ENCODE measurements around the gene CNN3.

The CNN3 gene

DNA sequence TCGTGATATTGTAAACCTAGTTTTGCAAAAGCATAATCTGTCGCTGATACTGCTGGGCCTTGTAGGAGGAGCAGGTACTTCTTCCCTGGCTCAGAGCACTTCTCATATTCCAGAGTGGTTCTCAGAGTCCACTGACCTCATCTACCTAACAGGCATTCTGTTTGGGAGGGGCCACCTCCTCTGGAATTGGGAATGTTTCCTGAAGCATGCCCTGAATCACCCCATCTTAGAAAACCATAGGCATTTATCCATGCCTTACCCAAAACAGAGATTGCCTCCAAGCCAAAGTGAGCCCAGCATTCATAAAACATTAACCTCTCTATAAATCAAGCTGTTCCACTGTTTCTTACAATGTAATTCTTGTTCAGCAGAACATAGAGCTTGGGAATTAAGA is 71.6 kb downstream of the CNN3 start:
- H3K4me1 ChIP-seq (ENCODE audit: control insufficient read depth, insufficient read depth, low read length, unreplicated experiment): peaks cover 12% of the 10 kb centered on the region

DNA sequence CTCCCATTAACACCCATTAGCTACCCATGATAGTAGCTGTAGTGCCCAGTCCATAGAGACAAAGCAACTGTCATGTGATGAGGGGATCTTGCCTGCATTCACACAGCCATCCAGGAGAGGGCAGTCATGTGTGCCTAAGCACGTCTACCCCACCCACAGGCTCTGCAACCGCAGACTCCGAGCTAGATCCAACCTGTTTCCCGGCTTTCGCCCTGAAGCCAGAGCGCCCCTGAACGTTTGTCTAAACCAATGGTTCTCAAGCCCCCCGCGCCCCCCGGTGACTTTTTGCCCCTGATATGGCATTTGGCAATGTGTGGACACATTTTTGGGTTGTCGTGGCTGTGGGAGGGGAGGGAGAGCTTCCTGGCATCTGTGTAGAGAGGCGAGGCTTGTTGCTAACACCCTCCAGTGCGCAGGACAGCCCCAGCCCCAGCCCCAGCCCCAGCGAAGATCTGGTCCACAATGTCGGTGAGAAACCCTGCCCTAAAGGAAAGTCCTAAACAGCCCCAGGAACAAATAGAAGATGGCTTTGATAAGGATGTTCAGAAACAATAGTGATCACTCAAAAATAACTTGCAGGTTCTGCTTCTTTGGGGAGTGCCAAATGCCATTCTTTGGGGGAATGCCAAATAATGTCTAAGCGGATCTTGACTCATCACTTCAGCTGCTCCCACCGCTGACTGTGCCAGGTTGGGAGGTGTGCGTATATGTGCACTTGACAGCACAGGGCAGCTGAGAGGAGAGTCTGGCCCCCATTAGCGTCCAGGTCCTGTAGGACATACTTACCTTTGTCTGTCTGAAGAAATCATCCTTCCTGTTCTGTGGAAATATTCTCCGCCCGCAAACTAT is 72.2 kb downstream of the CNN3 start:
- peaks cover 12% of the 10 kb centered on the region for H3K4me1 ChIP-seq (ENCODE audit: control insufficient read depth, insufficient read depth, low read length, unreplicated experiment)
- no peaks in the 10 kb centered on the region for H3K36me3 ChIP-seq (ENCODE audit: insufficient read depth, low read length)
- no peaks in the 10 kb centered on the region for H3K27me3 ChIP-seq (ENCODE audit: insufficient read depth, low read length)
- H3K27ac ChIP-seq (ENCODE audit: low read depth, low read length): peak overlapping the region; percentile 32; the same call in 1 of the 2 replicates
- no peaks in the 10 kb centered on the region for H3K79me2 ChIP-seq (ENCODE audit: control insufficient read depth, insufficient read depth, low read length, unreplicated experiment)
- H3K4me3 ChIP-seq (ENCODE audit: low read depth, low read length): peak overlapping the region; percentile 75
- H2AFZ ChIP-seq (ENCODE audit: low read length, unreplicated experiment): no peak overlapping the region

More for the DNA sequence above, 71.6 kb downstream of the CNN3 start:
- no peak overlapping the region for H3K27ac ChIP-seq (ENCODE audit: low read depth, low read length)
- no peaks in the 10 kb centered on the region for H3K27me3 ChIP-seq (ENCODE audit: insufficient read depth, low read length)
- no peaks in the 10 kb centered on the region for H3K79me2 ChIP-seq (ENCODE audit: control insufficient read depth, insufficient read depth, low read length, unreplicated experiment)
- H3K36me3 ChIP-seq (ENCODE audit: insufficient read depth, low read length): no peaks in the 10 kb centered on the region
- no peak overlapping the region for H3K4me3 ChIP-seq (ENCODE audit: low read depth, low read length)
- H2AFZ ChIP-seq (ENCODE audit: low read length, unreplicated experiment): no peak overlapping the region

DNA sequence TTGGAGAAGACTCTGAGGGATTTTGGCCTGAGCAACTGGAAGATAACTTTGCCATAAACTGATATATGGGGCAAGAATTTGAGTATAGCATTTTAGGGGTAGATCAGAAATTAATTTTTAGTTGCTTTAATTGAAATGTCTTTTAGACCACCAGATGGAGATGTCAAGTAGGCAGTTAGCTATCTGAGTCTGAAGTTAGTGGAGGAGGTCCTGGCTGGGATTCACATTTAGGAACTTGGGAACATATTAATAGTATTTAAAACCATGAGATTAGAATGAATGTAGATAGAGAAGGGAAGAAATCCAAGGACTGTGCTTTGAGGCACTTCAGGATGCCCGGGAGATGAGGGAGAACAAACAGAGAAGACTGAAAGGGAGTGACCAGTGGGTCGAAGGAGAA is 74.1 kb downstream of the CNN3 start:
- Histone ChIP-seq H3K79me2 (ENCODE audit: control insufficient read depth, insufficient read depth, low read length, unreplicated experiment) (no peaks in the 10 kb centered on the region), H3K27ac (ENCODE audit: low read depth, low read length) (no peak overlapping the region), H3K36me3 (ENCODE audit: insufficient read depth, low read length) (no peaks in the 10 kb centered on the region), H3K4me1 (ENCODE audit: control insufficient read depth, insufficient read depth, low read length, unreplicated experiment) (peaks cover 12% of the 10 kb centered on the region), H2AFZ (ENCODE audit: low read length, unreplicated experiment) (no peak overlapping the region), H3K27me3 (ENCODE audit: insufficient read depth, low read length) (no peaks in the 10 kb centered on the region), H3K4me3 (ENCODE audit: low read depth, low read length) (no peak overlapping the region)

- no peak overlapping the region for H2AFZ ChIP-seq (ENCODE audit: low read length, unreplicated experiment)
- H3K36me3 ChIP-seq (ENCODE audit: insufficient read depth, low read length): no peaks in the 10 kb centered on the region
- no peaks in the 10 kb centered on the region for H3K79me2 ChIP-seq (ENCODE audit: control insufficient read depth, insufficient read depth, low read length, unreplicated experiment)
- H3K27me3 ChIP-seq (ENCODE audit: insufficient read depth, low read length): no peaks in the 10 kb centered on the region
- no peak overlapping the region for H3K4me3 ChIP-seq (ENCODE audit: low read depth, low read length)
- H3K4me1 ChIP-seq (ENCODE audit: control insufficient read depth, insufficient read depth, low read length, unreplicated experiment): peaks cover 12% of the 10 kb centered on the region
- no peak overlapping the region for H3K27ac ChIP-seq (ENCODE audit: low read depth, low read length)
Measured at GRCh38 chr1:94851571-94851970, 75.3 kb downstream of the CNN3 start.
